Measurements from ENCODE around the gene MINDY4.

The MINDY4 gene

DNA sequence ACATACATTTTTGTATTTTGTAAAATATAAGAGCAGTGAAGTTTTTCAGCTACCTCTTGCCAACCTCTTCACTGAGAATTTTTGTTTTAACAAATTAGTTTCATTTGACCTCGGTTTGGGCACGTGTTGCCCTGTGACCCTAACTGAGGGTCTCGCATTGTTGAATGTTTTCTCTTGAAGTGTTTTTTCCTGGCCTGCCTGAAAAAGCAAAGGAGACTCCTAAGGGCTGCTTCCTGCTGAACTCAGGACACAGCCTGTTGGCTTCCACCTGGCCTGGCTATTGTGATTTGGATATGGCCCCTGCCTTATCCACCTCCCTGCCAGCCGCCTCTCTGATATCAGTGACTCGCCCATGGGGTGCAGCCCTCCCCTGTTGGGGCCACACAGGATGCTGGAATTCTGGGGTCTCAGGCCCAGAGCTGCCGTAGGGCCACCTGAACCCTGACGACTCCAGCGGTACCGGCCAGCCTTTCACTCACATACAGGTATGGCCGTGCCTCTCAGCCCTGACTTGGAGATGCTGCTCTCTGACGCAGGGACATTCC lies 81.6 kb downstream of the MINDY4 start:
- no peak for DNase-seq (ENCODE audit: low read depth in 2 of 2)

DNA sequence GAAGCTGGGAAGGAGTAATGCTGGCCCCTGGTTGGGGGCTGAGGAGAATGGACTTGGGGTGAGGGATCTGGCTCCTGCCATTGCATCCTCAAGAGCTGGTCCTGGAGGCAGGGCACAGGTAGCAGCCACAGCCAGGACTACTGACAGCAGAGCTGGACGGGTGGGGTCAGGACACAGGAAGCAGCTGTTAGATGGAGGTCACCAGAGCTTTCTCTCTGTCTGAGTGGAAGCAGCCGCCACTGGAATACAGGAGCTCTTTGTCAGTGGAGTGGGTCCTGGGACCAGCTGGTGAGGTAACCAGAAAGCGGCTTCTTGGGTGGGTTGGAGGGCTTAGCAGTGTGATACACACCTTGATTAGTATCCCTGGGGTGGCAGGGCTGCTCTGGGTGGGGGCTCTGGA lies 82.4 kb downstream of the MINDY4 start:
- no peak for DNase-seq (ENCODE audit: low read depth in 2 of 2)

DNA sequence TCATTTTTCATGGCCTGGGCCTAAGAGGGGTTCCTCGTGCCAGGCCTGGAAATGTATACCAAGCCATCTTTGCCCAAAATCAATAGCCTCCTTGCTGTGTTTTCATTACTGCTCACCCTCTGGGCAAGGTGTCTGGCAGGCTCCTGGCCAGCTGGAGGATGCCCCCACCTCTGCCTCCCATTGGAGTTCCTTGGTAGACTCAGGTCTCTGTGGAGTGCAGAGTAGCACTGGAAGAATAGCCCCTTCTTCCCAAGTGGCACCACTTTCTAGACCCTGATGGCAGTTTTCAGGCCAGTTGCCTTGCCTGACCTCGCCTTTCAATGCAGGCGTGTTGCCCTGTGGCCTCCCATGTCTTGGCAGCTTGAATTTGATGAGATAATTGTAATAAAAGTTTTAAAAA lies 84.7 kb downstream of the MINDY4 start:
- no peak for DNase-seq (ENCODE audit: low read depth in 2 of 2)

DNA sequence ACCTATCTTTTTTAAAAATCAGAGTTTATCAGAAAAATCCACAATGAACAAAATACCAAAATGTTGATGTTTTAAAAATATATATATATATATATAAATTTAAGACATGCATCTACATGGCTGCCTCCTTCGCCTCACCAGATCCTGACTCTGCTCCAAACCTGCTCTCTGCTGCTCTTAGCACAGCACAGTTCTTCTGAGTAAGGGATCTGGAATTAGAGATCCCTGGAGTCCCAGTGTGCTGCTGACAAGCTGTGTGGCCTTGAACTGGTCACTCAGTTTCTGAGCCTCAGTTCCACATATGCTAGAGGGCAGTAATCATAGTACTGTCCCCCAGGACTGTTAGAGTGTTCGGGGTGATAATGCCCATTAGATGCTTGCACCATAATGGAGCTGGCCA lies 87.4 kb downstream of the MINDY4 start:
- no peak for DNase-seq (ENCODE audit: low read depth in 2 of 2)

DNA sequence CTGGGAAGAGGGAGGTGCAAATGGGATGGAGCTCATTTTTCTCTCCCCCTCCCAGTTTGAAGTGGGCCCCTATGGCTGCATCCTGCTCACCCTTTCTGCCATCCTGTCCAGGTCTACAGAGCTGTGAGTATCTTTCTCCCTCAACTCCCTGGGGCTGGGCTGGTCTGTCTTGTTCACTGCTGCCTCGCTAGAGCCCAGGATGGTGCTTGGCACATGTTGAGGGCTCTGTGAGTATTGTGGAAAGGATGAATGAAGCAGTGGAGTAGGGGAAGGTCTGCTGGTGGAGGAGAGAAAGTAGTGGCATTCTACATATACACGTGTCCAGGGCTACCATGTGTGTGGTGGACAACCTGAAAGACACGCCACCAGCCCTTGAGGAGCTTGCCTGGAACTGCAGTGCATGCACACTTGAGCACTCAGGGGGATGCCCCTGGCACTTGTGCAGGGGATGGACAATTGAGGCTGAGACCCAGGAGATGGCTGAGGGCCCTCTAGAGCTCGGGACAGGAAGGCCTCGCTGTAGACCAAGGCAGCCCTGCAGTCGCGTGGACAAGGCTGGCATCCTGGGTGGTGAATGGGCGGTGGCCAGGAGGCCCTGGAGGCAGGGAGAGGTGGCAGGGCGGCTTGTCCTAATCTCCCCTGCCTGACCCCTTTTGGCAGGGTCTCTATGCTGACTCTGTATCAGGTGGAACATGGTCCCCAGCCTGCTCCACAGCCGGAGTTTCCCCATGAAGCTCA lies 88.2 kb downstream of the MINDY4 start:
- DNase-seq (ENCODE audit: low read depth in 2 of 2), result no peak

DNA sequence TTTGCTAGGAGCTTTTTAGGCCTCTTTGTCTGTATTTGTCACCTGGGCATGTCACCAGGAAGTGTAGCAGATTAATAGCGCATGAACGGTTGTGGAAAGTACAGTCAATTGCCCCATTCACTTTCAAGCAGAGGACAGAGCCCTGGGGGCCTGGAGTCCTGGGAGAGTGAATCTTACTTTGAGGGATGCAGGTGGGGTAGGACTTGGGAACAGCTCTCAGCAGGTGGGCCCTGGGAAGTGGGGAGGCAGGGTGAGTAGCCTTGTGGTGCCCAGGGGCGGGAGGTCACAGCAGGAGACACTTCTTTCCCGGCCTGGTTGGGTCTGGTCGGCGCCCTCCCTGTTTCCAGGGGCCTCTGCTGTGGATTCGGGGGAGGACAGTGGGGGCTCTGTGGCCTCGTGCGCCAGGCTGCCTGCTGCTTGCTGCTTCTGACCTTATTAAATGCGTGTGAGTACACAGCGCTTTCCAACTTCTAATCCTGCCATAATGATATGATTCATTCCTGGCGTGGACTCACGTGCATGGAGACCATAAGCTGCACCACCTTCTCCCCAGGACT lies 88.8 kb downstream of the MINDY4 start:
- DNase-seq (ENCODE audit: low read depth in 2 of 2), result no peak

DNA sequence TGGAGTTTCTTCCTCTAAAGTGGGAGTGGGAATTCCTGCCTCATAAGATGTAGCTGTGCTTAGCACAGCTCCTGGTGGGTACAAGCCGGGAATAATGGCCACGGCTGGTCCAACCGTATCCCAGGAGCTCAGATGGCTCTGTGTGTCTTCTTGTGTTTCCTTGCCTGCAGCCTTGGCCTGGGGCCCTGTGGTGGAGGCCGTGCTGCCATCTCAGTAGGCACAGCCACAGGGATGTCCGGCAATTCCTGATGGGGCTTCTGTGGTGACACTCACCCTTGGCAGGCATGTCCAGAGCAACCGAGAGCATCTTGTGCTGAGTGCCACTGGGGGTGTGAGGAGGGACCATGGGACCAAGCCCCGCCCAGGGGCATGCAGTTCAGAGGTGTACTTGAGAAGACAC lies 90.4 kb downstream of the MINDY4 start:
- no peak for DNase-seq (ENCODE audit: low read depth in 2 of 2)

DNA sequence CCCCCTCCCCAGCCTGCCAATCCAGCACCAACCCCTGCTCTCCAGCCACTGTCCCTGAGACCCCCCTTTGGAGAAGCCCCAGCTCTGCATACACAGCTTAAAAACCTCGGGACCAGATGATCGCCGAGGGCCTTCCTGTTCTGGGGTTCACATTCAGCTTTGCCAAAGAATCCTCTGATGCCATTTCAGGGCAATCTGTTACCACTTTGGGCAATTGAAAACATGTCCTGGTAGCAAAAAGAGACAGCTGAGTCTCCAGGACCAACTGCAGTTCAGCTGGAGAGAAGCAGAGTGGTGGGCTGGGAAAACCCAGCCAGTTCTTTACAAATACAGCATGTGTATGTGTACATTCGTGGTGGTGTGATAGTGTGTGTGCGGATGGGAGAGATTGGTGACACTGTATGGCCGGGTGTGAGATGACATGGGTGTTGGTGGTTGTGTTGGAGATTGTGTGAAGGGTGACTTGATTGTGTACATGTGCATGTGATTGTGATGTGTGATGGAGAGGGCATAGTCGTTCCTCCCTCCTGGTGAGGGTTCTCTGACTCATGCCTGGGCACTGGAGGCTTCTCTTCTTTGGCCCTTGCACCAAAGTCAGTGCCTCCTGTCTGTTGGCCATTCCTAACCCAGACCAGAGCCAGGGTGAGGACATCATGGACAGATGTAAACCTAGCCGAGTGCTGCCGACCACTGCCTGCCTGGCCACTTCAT lies 91.9 kb downstream of the MINDY4 start:
- DNase-seq (ENCODE audit: low read depth in 2 of 2), result no peak

DNA sequence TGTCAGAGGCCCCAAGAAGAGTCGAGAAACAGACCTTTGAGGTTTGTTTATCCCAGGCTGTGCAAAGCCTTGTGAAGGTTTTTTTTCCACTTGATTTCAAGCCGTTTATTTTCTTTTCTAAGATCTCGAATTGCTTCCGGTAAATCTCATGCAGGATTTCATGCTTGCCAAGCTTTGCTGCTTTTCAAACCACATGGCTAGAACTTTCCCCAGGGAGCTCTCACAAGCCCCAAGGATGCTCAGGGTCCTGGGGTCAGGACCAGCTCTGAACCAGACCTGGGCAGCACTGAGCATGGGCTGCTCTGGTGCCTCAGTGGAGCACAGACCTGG lies 92.5 kb downstream of the MINDY4 start:
- DNase-seq (ENCODE audit: low read depth in 2 of 2), result no peak

DNA sequence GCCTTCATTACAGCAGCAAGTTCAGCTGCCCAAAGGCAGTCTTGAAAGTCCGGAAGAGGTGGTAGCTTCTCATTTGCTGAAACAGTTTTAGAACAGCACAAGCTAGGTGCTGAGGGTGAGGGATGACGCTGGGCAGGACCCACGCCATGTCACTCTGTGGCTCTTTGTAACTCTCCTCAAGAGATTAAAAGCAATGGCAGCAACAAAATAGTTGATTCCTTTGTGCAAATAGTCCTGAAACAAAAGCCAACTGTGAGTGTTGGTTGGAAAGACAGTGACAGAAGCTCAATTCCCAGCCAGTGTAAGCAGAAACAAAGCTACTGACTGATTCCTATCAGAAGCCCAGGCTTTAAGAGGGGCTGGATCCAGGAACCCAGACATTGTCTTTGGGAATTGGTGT lies 92.9 kb downstream of the MINDY4 start:
- DNase-seq (ENCODE audit: low read depth in 2 of 2), result no peak

DNA sequence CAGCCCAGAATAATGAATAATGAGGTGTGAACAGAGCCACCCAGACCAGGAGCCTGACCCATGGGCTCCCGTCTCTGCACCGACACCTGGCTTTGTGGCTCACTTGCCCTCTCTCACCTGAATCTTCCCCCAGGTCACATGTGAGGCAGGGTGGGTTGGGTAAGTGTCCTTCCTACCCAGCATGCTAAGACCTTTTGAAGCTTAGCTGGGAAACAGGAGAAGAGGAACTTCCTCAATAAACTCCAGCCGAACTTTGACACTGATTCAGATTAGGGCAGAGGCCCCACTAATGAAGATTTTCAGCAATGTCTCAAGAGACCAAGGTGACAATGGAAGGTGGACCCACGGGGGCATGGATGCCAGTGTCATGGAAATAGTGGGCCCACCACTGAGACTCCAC lies 93.9 kb downstream of the MINDY4 start:
- no peak for DNase-seq (ENCODE audit: low read depth in 2 of 2)

DNA sequence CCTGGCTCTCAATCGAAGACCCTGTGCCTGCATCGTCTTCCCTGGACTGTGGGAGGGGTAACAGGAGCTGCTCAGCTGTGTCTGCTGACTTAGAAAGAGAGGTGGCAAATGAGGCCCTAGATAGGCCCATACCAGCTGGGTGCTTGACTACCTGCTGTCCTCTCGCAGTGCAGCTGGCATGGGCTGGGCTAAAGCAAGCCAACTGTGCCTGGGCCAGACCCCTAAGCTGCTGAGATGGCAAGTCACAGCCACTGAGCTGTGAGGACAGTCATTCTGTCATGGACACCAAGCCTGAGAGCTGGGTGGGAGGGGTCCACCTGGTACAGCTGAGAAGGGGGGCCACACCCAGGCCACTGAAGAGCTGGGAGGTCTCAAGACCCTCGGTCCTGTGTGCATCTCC lies 94.6 kb downstream of the MINDY4 start:
- DNase-seq (ENCODE audit: low read depth in 2 of 2), result no peak

DNA sequence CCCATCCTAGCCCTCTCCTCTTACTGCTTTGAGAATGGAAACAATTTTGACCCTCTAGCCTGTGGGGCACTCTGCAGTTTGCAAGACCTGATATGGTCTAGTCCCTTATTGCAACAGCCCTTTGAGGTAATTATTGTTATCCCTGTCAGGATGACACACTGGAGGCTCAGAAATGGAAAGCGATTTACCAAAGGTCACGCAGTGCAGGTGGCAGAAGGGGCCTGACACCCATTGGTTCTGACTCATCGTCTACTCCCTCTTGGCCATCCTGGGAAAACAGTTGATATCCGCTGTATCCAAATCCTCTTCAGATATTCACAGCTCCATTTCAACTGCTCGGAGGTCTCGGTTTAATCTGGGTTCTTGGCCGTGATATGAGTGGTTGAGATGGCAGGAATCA lies 95.7 kb downstream of the MINDY4 start:
- no peak for DNase-seq (ENCODE audit: low read depth in 2 of 2)

DNA sequence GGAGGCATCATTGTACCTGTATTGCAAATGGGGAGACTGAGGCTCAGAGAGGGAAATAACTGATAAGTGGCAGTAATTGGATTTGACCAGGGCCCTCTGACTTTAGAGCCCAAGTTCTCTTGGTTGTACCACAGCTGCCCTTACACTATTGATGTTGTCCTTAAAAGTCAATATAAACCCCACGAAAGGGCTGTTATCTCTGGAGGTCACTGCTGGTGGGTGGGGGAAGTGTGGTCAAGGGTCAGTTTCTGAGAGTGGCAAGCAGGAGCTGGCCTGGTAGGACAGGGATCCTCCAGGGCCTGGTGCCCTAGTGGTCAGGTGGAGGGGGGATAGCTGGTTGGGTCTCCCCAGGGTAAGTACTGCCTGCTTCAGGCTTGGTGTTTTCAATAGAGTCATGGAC lies 96.3 kb downstream of the MINDY4 start:
- no peak for DNase-seq (ENCODE audit: low read depth in 2 of 2)

DNA sequence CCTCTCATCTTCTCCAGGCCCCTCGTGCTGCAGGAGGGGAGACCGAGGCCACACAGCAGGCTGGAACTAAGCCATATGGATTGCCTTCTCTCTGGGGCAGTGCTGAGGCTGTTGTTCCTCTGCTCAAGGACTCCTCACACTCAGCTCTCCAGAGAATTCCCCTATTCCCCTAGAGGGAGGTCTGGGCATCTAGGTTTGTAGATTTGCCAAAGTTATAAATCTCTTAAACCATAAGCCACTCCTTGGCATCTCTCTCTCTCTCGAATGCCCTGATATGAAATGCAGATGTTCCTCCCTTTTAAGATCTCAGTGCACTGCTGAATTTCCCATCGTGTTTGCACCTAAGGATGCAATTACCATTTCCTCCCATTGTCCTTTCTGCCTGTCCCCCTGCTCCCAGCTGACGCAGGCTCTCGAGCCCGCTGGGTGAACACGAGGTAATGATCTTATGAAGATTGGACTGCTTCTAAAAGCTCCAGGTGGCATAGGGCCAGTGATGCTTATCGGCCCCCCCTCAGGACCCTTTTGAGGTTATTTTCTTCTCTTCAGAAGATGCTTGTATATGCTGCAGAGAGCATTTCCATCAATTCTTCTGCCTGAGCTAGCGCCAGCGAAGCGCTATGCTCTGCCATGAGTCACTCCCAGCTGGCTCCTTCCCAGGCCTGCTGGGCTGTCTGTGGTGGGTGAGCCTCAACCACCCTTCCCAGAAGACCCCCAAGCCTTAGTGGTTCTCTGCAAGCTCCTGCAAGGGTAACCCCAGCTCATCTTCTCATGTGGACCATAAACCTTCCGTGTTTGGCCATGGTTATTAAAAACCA lies 98.8 kb downstream of the MINDY4 start:
- no peak for DNase-seq (ENCODE audit: low read depth in 2 of 2)

DNA sequence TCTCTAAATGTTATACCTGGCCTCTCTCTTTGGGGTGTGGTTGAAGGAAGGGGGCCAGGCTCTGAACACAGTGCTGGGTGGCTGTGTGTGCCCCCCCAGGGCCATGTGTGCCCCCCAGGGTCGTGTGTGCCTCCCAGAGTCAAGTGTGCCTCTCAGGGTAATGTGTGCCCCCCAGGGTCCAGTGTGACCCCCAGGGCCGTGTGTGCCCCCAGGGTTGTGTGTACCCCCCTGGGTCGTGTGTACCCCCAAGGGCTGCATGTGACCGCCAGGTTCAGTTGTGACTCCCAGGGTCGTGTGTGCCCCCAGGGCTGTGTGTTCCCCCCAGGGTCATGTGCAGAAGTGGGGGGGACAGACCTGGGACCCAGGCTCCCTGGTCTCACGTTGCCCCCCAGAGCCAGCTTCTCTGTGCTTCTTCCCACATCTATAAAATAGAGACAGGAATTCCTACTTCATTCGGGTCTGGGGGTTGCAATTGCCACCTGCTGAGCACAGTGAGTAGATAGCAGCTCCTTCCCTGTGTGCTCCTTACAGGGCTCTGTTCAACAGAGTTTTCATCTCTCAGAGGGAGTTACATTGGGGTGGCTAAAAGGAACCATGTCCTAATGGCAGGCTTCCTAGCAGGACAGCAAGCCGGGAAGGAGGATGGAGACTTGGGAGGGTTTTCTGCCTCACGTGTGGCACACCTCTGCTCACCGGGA lies 99.8 kb downstream of the MINDY4 start:
- no peak for DNase-seq (ENCODE audit: low read depth in 2 of 2)

DNA sequence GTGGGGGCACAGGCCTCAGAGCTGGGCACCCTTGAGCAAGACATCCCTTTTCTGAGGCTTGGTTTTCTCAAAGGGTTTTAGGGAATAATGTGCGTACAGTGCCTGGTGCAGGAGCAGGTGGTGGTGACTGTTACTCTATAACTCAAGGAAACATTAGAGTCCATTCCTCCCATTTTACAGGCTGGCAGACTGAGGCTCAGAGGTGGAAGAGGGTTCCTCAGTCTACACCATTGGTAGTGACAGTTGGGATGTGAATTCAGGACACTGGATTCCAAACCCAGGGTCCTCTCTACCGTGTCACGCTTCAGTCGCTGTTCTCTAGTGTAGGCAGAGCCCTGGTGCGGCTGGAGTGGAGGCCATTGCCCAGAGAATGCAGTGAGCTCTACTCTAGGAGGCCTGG lies 100.4 kb downstream of the MINDY4 start:
- DNase-seq (ENCODE audit: low read depth in 2 of 2), result no peak

DNA sequence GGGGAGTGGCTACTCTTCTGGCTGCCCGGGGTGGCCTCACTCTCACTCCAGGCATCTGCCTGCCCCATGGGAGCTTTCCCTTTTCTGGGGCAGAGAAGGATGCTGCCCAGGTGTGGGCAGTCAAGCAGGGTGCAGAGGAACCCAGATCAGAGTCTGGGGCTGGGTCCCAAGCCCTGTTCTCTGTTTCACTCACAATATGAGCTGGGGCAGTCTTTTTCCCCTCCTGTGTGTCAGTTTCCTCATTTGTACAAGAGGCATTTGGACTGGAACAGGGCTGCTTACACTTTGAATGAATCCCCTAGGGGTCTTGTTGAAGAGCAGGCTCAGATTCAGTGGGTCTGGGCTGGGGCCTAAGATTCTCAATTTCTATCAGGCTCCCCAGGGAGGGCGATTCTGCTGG lies 102.0 kb downstream of the MINDY4 start:
- no peak for DNase-seq (ENCODE audit: low read depth in 2 of 2)

DNA sequence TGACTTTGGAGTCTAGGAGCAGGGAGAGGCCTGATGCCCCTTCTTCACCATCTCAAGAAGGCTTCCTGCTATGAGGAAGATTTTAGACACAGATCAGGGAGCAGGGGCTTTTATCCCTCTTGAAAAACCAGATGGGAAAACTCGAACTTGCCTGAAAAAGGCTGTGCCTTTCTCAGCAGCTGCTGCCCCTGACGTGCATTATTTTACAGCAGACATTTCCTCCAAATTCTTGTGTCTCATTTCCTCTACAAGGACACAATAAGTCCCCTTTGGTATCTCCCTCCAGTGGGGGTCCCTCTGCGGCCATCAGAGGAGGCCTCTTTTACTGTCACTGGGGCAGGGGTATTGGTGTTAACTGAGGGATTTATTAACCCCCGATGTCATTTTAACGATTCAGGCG lies 102.4 kb downstream of the MINDY4 start:
- DNase-seq (ENCODE audit: low read depth in 2 of 2), result no peak

DNA sequence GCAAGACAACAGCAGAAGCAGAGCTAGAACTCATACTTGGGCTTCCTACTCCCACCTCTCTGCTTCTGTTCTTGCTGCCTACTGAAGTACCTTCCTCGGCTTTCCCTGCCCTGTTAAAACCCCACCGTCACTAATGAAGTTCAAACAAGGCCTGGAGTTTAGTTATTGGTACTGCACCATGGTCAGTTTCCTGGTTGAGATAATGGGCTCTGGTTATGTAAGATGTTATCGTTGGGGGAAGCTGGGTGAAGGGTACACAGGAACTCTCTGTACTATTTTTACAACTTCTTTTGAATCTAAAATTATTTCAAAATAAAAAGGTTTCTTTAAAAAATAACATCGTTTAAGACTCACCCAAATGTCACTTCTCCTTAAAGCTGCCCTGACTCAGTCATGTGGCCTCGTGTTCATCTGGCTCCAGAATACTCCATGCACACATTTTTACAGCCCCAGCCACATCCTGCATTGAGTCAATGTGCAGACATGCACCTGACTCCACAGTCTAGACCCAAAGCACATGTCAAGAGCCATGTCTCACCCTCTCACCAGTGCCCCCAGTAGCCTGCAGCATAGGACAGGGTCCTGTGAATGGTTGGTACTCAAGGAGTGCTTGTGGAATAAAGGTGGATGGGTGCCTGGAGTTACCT lies 103.6 kb downstream of the MINDY4 start:
- no peak for DNase-seq (ENCODE audit: low read depth in 2 of 2)

Measured in stimulated activated CD8-positive, alpha-beta memory T cell treated with anti-CD3 and anti-CD28 coated beads, Interleukin-2, amount 100 ng/mL, for 1 hour (primary cell).